DMS79 (cell line): Measurements from ENCODE around the gene PSG1.
"Not testable (repeated sequence)": the region's sequence is repeated elsewhere in the genome, so short reads cannot be mapped to it uniquely, and the experiment has no call there.

Experiments used
- DNase-seq: peaks from one replicate; lab custom pipeline; 2025; lab: John Stamatoyannopoulos, UW

PSG1 gene

DNA sequence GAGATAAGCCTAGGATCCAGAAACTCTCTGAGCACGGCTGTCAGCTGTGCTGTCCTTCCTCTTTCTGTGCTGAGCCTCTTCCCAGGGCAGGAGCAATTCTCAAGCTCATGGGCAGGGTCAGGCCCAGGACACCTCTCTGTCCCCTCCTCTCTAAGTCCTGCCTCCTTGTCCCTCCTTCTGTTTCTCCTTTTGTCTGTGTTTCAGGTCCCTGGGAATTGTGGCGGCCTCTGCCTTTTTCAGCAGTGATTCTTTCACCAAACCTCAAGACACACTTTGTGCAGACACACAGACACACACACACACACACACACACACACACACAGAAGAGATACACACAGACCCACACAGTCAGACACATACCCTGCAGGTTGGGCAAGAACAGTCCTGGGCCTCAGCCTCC lies at the start of gene PSG1:
Gene PSG1 (minus strand): TSS at position 101 of the 400 bp plus-strand sequence. CDS start 132 bp downstream, outside the sequence.
- DNase-seq, result no peak

DNA sequence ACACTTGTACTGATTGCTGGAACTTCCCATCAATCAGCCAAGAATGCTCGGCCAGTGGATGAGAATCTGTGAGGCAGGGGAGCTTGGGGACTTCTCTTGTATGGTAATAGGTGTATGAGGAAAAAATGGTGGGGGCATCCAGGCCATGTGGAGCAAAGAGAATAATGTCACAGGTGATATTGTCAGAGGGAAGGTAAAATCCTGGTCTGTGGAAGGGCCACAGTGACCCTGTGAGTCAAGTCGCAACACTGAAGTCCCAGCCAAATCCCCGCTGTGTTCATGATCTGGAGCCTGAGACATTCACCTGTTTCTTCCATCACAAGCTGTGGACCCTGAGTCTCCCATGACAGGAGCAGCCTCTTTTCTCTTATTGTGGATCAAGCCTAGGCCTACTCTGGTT lies 49.4 kb upstream of the PSG1 start:
- no peak for DNase-seq

DNA sequence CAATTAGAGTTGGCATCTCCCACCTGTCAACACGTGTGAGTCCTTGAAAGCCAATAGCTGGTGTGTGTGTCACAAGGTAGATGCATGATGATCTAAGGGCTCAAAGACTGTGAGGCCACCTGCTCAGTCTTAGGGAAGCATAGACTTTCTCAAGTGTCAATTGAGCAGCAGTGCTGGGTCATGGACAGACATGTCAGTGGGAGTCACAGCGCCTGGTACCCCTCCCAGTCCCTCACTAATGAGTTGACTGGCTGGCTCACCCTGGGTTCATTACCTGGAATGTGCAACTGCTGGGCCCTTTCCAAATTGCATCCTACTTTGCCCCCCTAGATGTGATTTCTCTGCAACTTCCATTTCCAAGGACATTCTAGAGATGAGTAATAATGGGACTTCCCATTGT lies 47.3 kb upstream of the PSG1 start:
- no peak for DNase-seq

DNA sequence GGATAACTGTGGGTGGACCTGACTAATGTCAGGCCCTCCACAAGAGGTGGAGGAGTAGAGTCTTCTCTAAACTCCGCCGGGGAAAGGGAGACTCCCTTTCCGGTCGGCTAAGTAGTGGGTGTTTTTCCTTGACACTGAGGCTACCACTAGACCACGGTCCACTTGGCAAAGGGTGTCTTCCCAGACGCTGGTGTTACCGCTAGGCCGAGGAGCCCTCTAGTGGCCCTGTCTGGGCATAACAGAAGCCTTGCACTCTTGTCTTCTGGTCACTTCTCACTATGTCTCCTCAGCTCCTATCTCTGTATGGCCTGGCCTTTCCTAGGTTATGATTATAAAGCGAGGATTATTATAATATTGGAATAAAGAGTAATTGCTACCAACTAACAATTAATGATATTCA lies 43.6 kb upstream of the PSG1 start:
- not testable (repeated sequence) for DNase-seq

DNA sequence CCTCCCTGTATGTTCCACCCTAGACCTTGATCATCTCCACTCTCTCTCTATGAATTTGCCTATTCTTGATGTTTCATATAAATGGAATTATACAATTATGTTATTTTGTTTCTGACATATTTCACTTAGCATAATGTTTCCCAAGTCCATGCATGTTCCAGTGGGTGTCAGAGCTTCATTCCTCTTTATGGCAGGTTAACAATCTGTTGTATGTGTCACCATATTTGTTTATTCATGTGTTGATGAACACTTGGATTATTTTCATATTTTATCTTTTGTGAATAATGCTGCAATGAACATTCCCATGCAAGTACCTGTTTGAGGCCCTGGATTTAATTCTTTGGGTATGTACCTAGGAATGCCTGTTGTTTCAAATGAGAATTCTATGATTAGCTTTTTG lies 41.5 kb upstream of the PSG1 start:
- DNase-seq, result not testable (repeated sequence)

DNA sequence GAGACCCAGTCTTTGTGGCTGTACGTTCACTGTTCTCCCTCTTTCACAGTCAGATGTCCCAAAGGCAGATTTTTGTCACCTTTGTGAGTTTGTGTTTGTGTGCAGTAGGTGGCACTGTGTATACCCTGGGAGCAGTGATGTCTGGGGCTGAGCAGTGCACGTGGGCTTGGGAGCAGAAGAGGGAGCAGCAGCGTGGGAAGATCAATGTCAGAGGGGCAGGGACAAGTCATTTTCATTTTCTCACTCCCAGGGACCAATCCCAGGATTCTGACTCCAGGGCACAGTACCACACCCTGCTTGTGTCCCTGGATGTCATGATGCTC lies 40.2 kb upstream of the PSG1 start:
- DNase-seq, result no peak

DNA sequence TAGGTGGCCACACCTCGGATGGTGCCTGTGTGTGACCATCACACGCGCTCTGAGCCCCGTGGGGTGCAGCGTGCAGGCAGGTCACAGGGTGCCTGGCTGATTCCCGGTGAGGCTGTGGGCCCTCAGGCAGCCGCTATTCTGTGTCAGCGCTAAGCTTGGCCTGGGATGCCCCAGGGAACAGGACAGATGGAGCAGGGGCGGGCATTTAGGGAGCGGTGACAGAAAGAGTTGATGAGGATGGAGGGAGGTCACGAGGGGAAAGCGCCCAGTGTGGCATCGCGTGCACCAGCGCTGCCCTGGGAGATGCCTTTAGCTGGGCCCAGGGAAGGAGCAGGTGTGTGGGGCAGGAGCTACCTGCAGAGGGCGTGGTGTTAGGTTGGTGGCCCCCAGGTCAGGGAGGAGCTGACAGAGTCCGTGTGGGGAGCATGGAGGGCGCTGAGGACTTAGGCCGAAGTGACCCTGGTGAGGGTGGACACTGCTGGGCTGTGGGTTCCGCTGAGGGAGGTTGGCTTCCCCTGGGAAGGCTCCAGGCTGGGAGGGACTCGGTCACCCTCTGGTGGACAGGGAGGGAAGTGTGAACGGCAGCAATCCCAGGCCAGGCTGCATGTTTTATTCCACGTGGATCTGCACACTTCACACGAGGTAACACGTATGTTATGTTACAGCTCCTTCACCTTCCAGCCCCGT lies 39.7 kb upstream of the PSG1 start:
- DNase-seq, result not testable (repeated sequence)

DNA sequence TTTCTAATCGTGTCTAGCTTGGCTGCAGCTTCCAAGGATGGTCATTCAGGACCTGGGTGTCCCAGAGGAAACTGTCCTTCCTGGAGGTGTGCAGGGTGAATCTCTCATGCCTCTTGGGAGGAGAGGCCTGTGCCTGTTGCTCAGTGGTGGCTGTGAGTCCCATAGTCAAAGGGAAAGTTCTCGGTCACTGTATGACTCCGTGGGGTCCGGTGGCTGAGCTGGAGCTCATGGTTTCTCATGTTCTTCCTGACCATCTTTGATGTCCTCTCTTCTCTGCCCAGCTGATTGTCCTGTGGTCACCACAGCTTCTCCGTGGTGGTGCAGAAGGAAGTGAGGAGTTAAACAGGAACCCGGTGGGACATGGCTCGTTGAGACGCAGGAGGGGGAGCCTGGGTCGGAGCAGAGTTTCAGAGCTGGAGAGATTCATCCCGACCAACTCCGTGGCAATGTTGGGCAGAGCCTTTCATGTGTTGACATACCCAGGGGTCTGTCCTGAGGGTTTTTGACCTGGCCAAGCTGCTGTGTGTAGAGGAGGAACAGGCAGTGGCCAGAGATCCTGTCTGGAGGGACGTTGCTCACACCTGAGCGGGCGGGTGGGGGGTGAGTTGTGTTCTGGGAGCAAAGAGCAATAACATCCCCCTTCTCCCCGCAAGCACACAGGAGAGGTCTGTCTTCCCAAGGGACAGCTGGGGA lies 39.0 kb upstream of the PSG1 start:
- not testable (repeated sequence) for DNase-seq

DNA sequence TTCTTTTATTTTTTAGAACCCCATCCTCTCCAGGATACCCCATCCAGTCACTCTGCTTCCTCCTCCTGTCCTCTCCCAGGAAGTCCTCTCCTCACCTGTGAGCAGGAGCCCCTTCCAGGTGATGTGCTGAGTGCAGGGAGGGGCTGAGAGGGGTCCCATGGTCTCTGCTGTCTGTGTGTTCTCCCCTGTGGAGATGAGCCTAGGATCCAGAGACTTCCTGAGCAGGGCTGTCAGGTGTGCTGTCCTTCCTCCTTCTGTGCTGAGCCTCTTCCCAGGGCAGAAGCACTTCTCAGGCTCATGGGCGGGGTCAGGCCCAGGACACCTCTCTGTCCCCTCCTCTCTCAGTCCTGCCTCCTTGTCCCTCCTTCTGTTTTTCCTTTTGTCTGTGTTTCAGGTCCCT lies 38.1 kb upstream of the PSG1 start, which contains the start of gene PSG6:
Gene PSG6 (minus strand): TSS at position 261 of the 400 bp plus-strand sequence. CDS start 102 bp downstream, at position 159.
- not testable (repeated sequence) for DNase-seq

DNA sequence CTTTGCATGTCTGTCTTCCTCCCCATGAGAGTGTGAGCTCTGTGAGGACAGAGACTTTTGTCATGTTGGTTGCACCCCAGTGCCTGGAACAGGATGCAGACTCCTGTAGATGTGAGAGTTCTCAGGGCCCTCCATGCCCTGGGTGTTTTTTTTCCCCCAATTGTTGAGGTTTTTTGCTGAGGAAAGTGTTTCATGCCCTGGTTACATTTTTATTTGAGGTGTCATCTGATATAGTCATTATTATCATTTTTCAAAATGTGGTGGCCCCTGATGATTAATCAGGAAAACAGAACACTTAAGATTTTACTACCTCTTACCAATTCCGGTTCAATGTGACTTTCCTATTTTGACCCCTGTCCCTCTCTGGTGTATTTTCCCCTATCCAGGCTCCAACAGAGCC lies 37.4 kb upstream of the PSG1 start:
- not testable (repeated sequence) for DNase-seq

DNA sequence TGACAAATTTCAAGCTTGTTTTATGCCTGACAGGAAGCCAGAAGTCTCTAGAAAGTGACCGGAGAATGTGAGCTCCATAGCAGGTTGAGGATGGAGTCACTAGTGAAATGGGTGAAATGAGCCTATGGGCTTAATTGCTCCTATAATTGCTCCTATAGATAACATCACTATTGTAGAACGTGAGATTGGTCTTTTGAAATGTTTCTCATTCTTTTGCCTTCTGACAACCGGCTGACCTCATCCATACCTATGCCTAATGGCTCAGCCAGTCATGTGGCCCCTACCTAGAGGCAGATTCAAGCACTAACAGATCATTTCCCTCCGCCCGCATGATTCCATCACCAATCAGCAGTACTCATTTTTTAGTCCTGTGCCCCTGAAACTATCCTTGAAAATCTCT lies 34.0 kb upstream of the PSG1 start:
- DNase-seq, result not testable (repeated sequence)

DNA sequence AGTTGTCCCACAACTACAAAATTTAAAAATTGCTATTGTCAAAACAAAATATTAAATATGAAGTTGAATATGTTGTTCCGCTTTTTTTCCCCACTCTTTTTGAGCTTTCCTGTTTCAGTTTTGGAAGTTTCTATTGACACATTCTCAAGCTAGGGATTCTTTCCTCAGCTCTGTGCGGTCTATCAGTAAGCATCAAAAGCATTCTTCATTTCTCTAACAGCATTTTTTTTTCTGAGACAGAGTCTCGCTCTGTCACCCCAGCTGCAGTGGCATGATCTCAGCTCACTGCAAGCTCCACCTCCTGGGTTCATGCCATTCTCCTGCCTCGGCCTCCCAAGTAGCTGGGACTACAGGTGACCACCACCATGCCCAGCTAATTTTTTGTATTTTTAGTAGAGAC lies 33.4 kb upstream of the PSG1 start:
- not testable (repeated sequence) for DNase-seq

DNA sequence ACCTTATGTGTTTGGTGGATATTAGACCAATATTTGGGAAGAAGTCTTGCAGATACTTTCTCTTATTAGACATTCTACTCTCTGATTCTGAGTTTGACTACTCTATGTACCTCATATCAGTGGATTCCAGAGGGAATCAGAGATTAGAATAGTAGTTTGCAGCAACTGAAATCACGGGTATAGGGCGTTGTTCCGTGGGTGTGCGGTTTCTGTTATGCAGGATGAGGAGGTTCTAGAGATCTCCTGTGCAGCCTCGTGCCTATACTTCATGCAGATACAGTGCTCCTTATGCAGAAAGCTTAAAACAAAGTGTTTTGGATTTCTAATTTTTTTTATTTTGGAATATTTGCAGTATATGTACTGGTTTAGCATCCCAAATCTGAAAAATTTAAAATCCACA lies 32.2 kb upstream of the PSG1 start:
- DNase-seq, result not testable (repeated sequence)

DNA sequence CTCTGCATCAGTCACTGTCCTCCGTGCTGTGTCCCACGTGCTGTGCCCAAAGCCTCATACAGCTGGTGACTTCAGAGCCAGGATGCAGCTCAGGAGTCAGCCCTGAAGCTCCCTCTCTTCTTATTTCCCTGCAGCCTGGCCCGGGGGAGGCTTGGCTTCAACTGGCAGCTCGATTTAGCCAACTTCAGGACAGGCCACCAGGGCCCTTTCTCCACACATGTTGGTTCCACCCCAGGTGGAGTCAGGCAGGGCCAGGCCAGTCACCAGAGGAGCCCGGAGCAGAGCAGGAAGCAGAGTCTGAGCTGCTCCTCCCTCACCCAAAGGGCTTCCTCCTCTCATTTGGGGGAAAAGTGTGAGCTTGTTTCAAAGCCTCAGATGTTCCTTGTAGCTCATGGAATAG lies 26.6 kb upstream of the PSG1 start:
- not testable (repeated sequence) for DNase-seq

DNA sequence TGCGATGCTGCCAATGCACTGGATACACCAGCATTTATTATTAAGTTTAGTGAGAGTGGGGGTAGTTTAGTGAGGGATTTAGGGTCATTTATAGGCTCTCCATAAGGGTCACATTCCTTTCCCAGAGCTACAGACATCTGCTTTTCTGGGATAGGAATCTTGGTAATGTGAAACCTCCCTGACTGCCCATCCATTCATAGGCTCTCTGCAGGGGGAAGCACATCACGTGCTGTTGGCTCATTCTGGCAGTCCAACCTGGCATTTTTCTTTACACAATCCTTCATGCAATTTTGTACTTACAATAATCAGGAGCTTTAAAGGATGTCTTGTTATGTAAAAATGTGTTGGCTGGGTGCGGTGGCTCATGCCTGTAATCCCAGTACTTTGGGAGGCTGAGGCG lies 21.0 kb upstream of the PSG1 start:
- DNase-seq, result not testable (repeated sequence)

DNA sequence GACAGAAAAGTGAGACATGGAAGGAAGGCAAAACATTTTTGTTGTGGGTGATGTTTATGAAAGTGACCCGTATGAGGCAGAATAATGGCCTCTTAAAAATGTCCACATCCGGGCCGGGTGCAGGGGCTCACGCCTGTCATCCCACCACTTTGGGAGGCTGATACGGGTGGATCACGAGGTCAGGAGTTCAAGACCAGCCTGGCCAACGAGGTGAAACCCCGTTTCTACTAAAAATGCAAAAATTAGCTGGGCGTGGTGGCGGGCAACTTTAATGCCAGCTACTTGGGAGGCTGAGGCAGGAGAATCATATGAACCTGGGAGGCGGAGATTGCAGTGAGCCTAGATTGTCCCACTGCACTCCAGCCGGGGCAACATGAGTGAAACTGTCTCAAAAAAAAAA lies 20.2 kb upstream of the PSG1 start:
- DNase-seq, result not testable (repeated sequence)

DNA sequence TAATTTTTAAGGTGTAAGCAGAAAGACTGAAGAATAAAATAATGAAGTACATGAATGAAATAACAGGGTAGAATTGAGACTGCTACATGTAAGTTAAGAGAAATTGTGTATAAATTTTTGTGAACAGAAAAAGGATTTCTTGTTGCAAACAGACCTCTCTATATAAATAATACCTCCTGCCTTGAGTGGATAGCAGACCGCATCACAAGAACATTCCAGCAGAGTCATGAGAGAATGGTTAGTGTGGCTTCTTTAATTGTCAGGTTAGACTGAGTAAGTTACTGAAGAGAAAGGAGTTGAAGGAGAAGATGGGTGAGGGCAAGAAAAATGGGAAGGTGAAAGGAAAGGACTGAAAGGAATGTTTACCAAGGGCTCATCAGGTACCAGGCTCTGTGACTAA lies 19.6 kb upstream of the PSG1 start:
- not testable (repeated sequence) for DNase-seq

DNA sequence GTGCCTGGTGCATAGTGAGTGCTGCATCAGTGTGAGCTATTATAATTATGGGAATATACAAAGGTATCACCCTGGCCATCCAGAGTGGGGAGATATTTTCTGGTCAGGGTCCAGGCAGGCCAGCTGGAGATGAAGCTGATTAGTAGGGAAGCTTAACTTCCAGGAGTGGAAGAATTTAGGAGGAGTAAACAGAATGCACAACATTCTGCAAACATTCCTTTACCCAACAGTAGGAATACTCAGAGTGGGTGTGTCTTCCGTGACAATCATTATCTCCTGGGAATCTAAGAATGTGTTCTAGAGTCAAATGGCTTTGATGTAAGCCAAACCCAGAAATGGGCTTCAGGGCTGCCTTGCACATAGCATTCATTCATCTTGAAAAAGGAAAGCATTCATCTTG lies 19.1 kb upstream of the PSG1 start:
- not testable (repeated sequence) for DNase-seq

DNA sequence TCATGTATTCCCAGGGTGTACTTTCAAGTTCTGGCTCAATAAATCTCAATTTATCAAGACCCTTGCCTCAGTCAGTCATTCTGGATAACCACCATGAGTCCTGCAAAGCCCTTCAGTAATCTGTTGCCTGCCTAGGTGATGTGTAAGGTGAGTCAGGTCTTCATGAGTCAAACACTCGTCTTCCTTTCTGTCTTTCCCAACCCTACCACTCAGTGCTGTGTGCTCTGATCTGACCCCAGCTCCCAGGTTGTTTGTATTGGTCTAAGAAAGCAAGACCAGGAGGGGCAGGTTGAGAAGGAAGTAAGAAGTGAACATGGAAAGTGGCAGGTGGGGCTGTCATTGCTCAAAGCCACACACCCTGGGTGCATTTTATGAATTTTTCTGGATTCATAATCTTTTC lies 18.2 kb upstream of the PSG1 start:
- DNase-seq, result not testable (repeated sequence)

DNA sequence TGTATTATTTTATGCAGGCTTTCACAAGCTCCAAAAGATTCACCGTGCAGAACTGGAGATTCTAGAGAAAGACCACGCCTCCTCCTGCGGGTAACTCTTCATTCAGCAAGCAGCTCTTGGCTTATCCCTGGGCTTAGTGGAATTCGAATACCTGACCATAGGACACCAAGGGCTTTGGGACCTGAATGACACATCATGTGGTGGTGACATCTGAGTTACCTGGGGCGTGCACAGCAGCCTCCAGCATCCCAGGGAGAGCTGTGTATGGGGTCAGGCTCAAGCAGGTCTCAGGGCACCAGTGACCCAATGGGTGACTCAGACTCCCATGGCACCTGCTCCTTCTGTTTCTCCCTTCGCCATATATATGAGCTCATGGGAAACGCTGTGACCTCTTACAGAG lies 10.9 kb upstream of the PSG1 start:
- DNase-seq, result not testable (repeated sequence)

DNA sequence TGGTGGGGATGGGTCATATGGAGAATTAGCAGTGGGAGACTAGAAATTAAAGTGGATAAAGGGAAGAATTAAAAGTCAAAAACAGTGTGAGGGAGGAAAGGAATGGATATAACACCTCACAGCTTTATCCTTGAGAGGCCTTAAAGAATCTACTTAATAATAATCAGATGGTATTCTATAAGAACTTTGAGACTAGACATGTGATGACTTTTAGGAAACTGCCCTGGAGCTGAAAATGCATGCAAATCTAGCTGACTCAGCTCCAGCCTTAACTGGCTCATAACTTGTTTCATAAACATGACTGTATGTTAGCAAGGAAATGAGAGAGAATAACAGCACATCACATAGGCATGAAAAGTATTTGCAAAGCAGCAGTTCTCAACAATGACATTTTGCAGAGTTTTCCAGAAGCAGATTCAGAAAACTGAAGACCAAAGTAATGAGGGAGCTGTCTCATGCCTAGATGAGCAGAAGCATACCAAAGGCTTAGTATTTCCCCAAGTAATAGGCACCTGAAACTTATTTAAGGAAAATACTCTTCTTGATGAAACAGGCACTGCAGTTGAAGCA lies 8.4 kb upstream of the PSG1 start:
- not testable (repeated sequence) for DNase-seq

DNA sequence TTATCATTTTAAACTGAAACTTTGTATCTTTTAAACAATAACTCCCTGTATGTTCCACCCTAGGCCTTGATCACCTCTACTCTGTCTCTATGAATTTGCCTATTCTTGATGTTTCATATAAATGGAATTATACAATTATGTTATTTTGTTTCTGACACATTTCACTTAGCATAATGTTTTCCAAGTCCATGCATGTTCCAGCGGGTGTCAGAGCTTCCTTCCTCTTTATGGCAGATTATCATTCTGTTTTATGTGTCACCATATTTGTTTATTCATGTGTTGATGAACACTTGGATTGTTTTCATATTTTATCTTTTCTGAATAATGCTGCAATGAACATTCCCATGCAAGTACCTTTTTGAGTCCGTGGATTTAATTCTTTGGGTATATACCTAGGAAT lies 3.2 kb upstream of the PSG1 start:
- not testable (repeated sequence) for DNase-seq

DNA sequence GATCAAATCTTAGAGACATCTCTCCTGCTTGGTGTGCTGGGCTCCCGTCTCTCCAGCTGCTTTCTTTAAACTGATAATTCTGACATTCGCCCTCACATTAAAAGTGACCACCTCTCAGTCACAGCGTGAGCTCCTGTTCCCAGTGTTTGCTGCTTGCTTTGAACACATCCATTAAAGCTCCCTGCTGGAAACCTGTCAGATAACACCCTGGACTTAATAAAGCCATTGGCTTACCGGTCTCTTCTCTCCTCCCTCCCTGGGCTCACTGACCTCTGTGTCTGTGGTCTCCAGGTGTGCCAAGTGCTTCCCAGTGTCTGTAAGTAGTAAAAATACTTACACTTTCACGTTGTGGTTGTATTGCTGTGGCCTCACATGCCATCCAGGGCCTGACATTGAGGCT lies 2.5 kb upstream of the PSG1 start:
- not testable (repeated sequence) for DNase-seq
